SK-N-SH treated with all-trans-retinoic acid at 6 μM for 48 hours (cell line): ENCODE results near the gene MRPS18A.

Experiments
- ATAC-seq: fragments of 200-7000 bp; cut with Tn5 transposase; 3 replicates; pipeline ENCODE4 v1.9.1; 2020; ENCODE audit warnings: mild to moderate bottlenecking, moderate library complexity
- ARNTL ChIP-seq: fragments of 450-650 bp; formaldehyde crosslinking; IDR thresholded peaks from 2 replicates; pipeline ENCODE4 v1.5.0; 2020; ENCODE audit warnings: low read depth, mild to moderate bottlenecking, moderate library complexity, borderline replicate concordance
- CREB5 ChIP-seq: fragments of 250-450 bp; sonication (Bioruptor Pico); IDR thresholded peaks from 2 replicates; pipeline ENCODE4 v1.5.1; 2020; ENCODE audit warnings: low read depth, mild to moderate bottlenecking, moderate library complexity
- CSRNP3 ChIP-seq: fragments of 250-450 bp; sonication (Bioruptor Pico); IDR thresholded peaks from 2 replicates; pipeline ENCODE4 v1.5.1; 2021; ENCODE audit warnings: mild to moderate bottlenecking, moderate library complexity
- ESRRG ChIP-seq: fragments of 250-450 bp; sonication (Bioruptor Pico); IDR thresholded peaks from 2 replicates; pipeline ENCODE4 v1.6.1; 2021; ENCODE audit warnings: mild to moderate bottlenecking
- GLIS3 ChIP-seq: fragments of 250-450 bp; sonication (Bioruptor Pico); IDR thresholded peaks from 2 replicates; pipeline ENCODE4 v1.5.0; 2020; ENCODE audit warnings: mild to moderate bottlenecking, moderate library complexity
- ISL1 ChIP-seq: fragments of 250-450 bp; sonication (Bioruptor Pico); IDR thresholded peaks from 2 replicates; pipeline ENCODE4 v2.1.2; 2022; ENCODE audit warnings: mild to moderate bottlenecking, moderate library complexity
- OSR1 ChIP-seq: fragments of 250-450 bp; sonication (Bioruptor Pico); IDR thresholded peaks from 2 replicates; pipeline ENCODE4 v1.8.0; 2022; ENCODE audit warnings: moderate library complexity, mild to moderate bottlenecking, inconsistent platforms
- PATZ1 ChIP-seq: fragments of 250-450 bp; sonication (Bioruptor Pico); IDR thresholded peaks from 2 replicates; pipeline ENCODE4 v1.8.0; 2020; ENCODE audit warnings: mild to moderate bottlenecking, moderate library complexity, borderline replicate concordance
- POU6F1 ChIP-seq: fragments of 250-450 bp; sonication (Bioruptor Pico); IDR thresholded peaks from 2 replicates; pipeline ENCODE4 v1.8.0; 2021; ENCODE audit warnings: low read depth, mild to moderate bottlenecking, moderate library complexity, borderline replicate concordance
- PPARA ChIP-seq: fragments of 250-450 bp; sonication (Bioruptor Pico); IDR thresholded peaks from 2 replicates; pipeline ENCODE4 v1.5.0; 2020; ENCODE audit warnings: mild to moderate bottlenecking, borderline replicate concordance
- SNAI2 ChIP-seq: fragments of 250-450 bp; sonication (Bioruptor Pico); IDR thresholded peaks from 2 replicates; pipeline ENCODE4 v1.5.0; 2020; ENCODE audit warnings: mild to moderate bottlenecking, moderate library complexity
- TCF4 ChIP-seq: fragments of 250-450 bp; sonication (Bioruptor Pico); IDR thresholded peaks from 2 replicates; pipeline ENCODE4 v1.8.0; 2021; ENCODE audit warnings: mild to moderate bottlenecking, moderate library complexity, borderline replicate concordance
- TOX ChIP-seq: fragments of 250-450 bp; sonication (Bioruptor Pico); IDR thresholded peaks from 2 replicates; pipeline ENCODE4 v1.8.0; 2021; ENCODE audit warnings: mild to moderate bottlenecking, moderate library complexity, borderline replicate concordance
- TSHZ2 ChIP-seq: fragments of 250-450 bp; sonication (Bioruptor Pico); IDR thresholded peaks from 2 replicates; pipeline ENCODE4 v1.5.0; 2020; ENCODE audit warnings: mild to moderate bottlenecking, moderate library complexity
- ZC3H10 ChIP-seq: fragments of 250-450 bp; sonication (Bioruptor Pico); IDR thresholded peaks from 2 replicates; pipeline ENCODE4 v1.5.1; 2021; ENCODE audit warnings: mild to moderate bottlenecking, moderate library complexity
- ZFP30 ChIP-seq: fragments of 450-650 bp; formaldehyde crosslinking; IDR thresholded peaks from 2 replicates; pipeline ENCODE4 v1.5.0; 2022; ENCODE audit warnings: mild to moderate bottlenecking, moderate library complexity
- ZNF565 ChIP-seq: fragments of 450-650 bp; formaldehyde crosslinking; conservative IDR thresholded peaks from 2 replicates; pipeline ENCODE4 v1.5.0; 2020; ENCODE audit warnings: low read depth, mild to moderate bottlenecking, moderate library complexity

The MRPS18A gene

GRCh38 chr6:43682724-43683429, 4.7 kb downstream of the MRPS18A start:
- no peak for TF ChIP-seq CREB5 (CRISPR knock-in tag)
- TF ChIP-seq POU6F1 (CRISPR knock-in tag), result no peak
- TF ChIP-seq ZNF565 (CRISPR knock-in tag), result no peak
- no peak for TF ChIP-seq ISL1 (CRISPR knock-in tag)
- no peak for TF ChIP-seq CSRNP3
- no peak for TF ChIP-seq TOX (CRISPR knock-in tag)
- no peak for TF ChIP-seq GLIS3
- no peak for TF ChIP-seq PPARA (CRISPR knock-in tag)
- TF ChIP-seq ARNTL, result no peak
- TF ChIP-seq OSR1 (CRISPR knock-in tag), result no peak
- ATAC-seq, result no peak

GRCh38 chr6:43681303-43681702, 6.3 kb downstream of the MRPS18A start:
- TF ChIP-seq ESRRG (CRISPR knock-in tag) (no peak), ARNTL (no peak), TSHZ2 (CRISPR knock-in tag) (no peak), ISL1 (CRISPR knock-in tag) (no peak), PATZ1 (CRISPR knock-in tag) (no peak), GLIS3 (no peak), TCF4 (CRISPR knock-in tag) (no peak), CSRNP3 (no peak), TOX (CRISPR knock-in tag) (no peak), SNAI2 (CRISPR knock-in tag) (no peak), CREB5 (CRISPR knock-in tag) (no peak), ZC3H10 (CRISPR knock-in tag) (no peak), ZFP30 (CRISPR knock-in tag) (no peak), OSR1 (CRISPR knock-in tag) (no peak)
- ATAC-seq, result no peak
